ENCODE results near the gene CEP68. TPM values are rescaled to one million over a fixed set of nuclear protein-coding genes. Genes with fewer than 3 reads are reported as not detected.

CEP68 gene
- total RNA-seq, 1 donor from 2014 or later = 23.0 TPM

DNA sequence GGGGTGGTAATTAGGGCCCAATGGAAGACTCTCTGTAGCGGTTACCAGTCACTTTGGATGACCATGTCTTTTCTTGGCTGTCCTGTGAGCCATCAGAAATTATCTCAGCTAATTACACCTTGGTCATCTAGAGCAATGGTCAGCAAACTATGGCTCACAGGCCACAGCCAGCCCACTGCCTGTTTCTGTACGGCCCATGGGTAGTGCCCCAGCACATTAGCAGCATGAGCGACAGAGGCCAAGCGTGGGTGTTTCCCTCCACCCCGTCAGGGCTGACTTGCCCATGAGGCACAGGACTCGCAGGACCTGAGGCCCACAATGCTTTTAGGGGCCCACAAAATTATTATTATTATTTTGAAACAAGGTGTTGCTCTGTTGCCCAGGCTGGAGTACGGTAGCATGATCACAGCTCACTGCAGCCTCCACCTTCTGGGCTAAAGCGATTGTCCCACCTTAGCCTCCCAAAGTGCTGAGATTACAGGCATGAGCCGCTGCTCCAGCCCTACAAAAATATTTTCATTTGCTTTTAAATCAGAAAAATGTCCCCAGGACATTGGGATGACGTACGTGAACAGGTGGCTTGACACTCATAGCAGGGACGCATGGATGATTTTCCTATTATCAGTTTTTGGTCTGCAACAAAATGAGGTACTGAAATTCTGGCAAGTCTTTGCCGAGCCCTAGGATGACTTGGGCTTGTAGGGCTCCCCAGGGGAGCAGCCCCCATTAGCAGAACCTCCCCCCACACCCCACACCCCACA lies 29.3 kb upstream of the CEP68 start:
- H3K27ac Mint-ChIP-seq = no peak overlapping the region
- no peaks in the 10 kb centered on the region for H3K27me3 Mint-ChIP-seq (ENCODE audit: low read depth)
- H3K4me3 Mint-ChIP-seq = no peak overlapping the region

DNA sequence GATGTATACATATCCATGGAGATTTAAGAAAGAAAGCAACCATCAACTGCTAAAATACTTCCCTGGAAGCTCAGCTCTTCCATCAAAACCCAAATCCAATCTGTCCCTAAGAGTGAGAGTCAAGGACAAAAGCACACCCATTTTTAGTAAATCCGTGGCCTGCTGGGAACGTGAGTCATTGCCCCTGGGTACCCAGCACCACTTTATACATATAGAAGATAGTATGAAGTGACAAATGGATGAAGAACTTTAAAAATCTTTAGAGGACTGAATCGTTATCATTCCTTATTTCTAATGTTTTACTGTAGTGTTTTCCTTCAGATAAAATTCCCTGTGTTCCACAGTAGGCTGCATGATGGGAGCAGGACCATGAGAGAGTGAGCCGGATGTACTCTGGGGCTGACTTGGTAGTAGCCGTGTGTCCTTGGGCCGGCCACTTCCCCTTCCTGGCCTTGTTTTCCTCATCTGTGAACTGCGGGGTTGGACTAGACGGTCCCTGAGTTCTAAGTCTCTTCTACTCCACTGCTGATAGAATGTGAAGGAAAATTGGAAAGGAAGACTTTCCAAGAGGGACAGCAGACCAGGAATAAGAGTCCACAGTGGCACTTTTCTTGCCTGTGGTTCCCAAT lies 28.5 kb upstream of the CEP68 start:
- Mint-ChIP-seq H3K27ac (no peak overlapping the region), H3K9me3 (no peaks in the 10 kb centered on the region), H3K27me3 (ENCODE audit: low read depth) (no peaks in the 10 kb centered on the region), H3K4me3 (no peak overlapping the region), H3K4me1 (peaks cover 13% of the 10 kb centered on the region), H3K36me3 (no peaks in the 10 kb centered on the region)
- TF ChIP-seq, protein P1, sequence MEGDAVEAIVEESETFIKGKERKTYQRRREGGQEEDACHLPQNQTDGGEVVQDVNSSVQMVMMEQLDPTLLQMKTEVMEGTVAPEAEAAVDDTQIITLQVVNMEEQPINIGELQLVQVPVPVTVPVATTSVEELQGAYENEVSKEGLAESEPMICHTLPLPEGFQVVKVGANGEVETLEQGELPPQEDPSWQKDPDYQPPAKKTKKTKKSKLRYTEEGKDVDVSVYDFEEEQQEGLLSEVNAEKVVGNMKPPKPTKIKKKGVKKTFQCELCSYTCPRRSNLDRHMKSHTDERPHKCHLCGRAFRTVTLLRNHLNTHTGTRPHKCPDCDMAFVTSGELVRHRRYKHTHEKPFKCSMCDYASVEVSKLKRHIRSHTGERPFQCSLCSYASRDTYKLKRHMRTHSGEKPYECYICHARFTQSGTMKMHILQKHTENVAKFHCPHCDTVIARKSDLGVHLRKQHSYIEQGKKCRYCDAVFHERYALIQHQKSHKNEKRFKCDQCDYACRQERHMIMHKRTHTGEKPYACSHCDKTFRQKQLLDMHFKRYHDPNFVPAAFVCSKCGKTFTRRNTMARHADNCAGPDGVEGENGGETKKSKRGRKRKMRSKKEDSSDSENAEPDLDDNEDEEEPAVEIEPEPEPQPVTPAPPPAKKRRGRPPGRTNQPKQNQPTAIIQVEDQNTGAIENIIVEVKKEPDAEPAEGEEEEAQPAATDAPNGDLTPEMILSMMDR (IDR thresholded peaks at IDR 0.05; ENCODE audit: unreplicated experiment) = no peak
- no peak for DNase-seq (ENCODE audit: low spot score in 2 of 2, unreplicated experiment in 2 of 2)

More for the DNA sequence above, 29.3 kb upstream of the CEP68 start:
- no peak for DNase-seq (ENCODE audit: low spot score in 2 of 2, unreplicated experiment in 2 of 2)
- no peaks in the 10 kb centered on the region for H3K36me3 Mint-ChIP-seq
- peaks cover 5% of the 10 kb centered on the region for H3K4me1 Mint-ChIP-seq
- TF ChIP-seq, protein P1 (IDR thresholded peaks at IDR 0.05; ENCODE audit: unreplicated experiment) = no peak
- H3K9me3 Mint-ChIP-seq = no peaks in the 10 kb centered on the region

DNA sequence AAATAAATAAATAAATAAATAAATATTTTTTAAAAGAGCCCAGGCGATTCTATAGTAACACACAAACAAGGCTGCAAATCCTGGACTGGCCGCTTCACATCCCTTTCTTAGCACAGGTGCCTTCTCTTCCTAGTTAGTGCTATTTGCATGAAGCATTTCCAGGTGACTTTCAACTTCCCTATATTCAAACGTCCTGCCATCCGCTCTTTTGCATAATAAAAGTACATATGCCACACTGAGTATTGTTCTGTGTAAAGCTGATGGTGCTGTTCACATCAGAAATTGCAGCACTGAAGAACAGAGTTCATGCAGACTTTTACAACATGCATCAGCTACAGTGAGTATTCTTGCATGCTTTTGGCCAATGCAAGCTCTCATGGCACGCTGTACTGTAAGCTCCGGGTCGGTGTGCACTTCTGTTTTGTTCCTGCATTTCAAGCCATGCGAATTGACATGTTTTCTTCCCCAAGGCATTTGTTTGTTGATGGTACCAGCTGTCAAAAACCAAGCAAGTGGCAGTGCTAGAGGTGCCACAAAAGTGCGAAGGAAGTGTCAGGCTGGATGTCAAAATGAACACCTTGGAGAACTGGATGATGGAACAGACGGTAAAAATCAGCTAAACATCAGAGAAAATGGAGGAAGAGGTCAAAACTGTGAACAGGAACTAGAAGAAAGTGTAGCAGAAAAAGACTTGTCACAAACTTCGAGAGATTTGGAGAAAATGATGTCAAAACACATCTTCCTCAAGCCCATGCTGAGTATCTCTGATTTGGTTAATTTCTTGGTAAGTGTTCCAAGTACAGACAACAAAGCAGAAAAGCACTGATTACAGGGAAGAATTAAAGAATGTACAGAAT lies 25.5 kb upstream of the CEP68 start:
- no peaks in the 10 kb centered on the region for H3K27me3 Mint-ChIP-seq (ENCODE audit: low read depth)
- no peaks in the 10 kb centered on the region for H3K9me3 Mint-ChIP-seq
- DNase-seq (ENCODE audit: low spot score in 2 of 2, unreplicated experiment in 2 of 2) = no peak
- H3K4me1 Mint-ChIP-seq = peaks cover 13% of the 10 kb centered on the region
- H3K4me3 Mint-ChIP-seq = no peak overlapping the region
- no peak overlapping the region for H3K27ac Mint-ChIP-seq
- TF ChIP-seq, protein P1 (IDR thresholded peaks at IDR 0.05; ENCODE audit: unreplicated experiment) = no peak
- H3K36me3 Mint-ChIP-seq = no peaks in the 10 kb centered on the region

DNA sequence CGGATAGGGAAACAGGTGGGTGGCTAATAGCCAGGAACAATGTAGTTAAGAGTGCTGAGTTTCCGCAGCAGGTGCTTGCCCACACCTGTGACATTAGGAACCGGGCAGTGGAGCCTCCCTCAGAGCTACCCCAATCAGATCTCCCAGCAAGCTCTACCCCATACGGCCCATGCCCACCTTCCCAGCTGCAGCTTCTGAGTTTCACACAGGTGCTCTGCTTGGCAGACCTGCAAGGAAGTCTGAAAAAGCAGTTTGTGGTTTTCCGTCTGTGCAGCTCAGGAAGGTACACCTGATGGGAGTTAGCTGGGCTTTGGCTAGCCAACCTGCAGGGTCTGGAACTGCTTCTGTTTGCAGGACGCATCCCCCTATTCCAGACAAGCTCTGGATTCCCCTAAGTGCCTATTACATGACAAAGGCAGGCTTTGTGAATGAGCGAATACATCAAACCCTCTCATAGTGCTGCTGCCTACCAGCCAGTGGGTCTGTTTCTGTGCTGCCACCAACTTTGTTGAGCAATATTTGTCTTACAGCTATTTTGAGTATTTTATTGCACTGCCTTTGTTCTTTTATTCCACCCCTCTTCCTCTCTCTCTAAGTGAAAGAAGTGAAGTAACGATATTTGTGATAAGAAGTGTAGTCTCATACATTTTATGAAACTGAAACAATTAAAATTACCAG lies 24.7 kb upstream of the CEP68 start:
- no peaks in the 10 kb centered on the region for H3K27me3 Mint-ChIP-seq (ENCODE audit: low read depth)
- H3K4me1 Mint-ChIP-seq = peaks cover 13% of the 10 kb centered on the region
- H3K9me3 Mint-ChIP-seq = no peaks in the 10 kb centered on the region
- H3K4me3 Mint-ChIP-seq = no peak overlapping the region
- H3K36me3 Mint-ChIP-seq = no peaks in the 10 kb centered on the region
- TF ChIP-seq, protein P1 (IDR thresholded peaks at IDR 0.05; ENCODE audit: unreplicated experiment) = no peak
- no peak for DNase-seq (ENCODE audit: low spot score in 2 of 2, unreplicated experiment in 2 of 2)
- H3K27ac Mint-ChIP-seq = peak overlapping the region; percentile 60

All from mesothelial cell of epicardium (in vitro differentiated cells).